ENCODE data around the gene TMEM221. TPM values are rescaled to one million over a fixed set of nuclear protein-coding genes. Genes with fewer than 3 reads are reported as not detected.

TMEM221 gene
- polyA plus RNA-seq, 3 donors from 2014 or later = 0.24 TPM; not detected in 2

DNA sequence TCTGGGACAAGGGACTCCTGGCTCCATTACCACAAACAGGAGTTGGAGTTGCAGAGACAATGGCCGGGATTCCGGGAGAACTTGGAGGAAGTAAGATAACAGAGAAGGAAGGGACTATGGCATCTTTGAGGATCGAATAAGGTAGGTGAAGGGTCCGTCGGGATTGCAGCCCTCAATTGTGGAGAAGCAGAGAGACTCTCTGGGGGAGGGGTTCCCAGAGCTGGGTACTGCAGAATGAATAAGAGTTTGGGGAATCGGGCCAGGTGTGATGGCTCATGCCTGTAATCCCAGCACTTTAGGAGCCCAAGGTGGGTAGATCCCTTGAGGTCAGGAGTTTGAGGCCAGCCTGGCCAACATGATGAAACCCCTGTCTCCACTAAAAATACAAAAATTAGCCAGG, 46.8 kb downstream of the TMEM221 start:
- H3K27ac Mint-ChIP-seq = no peak overlapping the region

GRCh38 chr19:17398902-17399527, 49.5 kb downstream of the TMEM221 start:
- no peaks in the 10 kb centered on the region for H3K9me3 Mint-ChIP-seq
- H3K4me3 Mint-ChIP-seq = no peak overlapping the region
- peaks cover 17 to 24% of the 10 kb centered on the region in 2 donors for H3K4me1 Mint-ChIP-seq
- no peak for DNase-seq
- peaks cover 0 to 2% (median 0%) of the 10 kb centered on the region in 3 donors for H3K27me3 Mint-ChIP-seq (ENCODE audit: low read depth in 3 of 3)
- peak overlapping the region in 1 of 6 donors; percentile 40 for H3K27ac Mint-ChIP-seq
- peaks cover 0 to 8% (median 3%) of the 10 kb centered on the region in 3 donors for H3K36me3 Mint-ChIP-seq

More for the DNA sequence above, 46.8 kb downstream of the TMEM221 start:
- Mint-ChIP-seq H3K9me3 (no peaks in the 10 kb centered on the region), H3K4me3 (no peak overlapping the region), H3K27me3 (ENCODE audit: low read depth in 3 of 3) (peaks cover 4% of the 10 kb centered on the region in 3 donors), H3K4me1 (peaks cover 38 to 40% of the 10 kb centered on the region in 2 donors), H3K36me3 (peaks cover 0 to 8% (median 3%) of the 10 kb centered on the region in 3 donors)
- no peak for DNase-seq

DNA sequence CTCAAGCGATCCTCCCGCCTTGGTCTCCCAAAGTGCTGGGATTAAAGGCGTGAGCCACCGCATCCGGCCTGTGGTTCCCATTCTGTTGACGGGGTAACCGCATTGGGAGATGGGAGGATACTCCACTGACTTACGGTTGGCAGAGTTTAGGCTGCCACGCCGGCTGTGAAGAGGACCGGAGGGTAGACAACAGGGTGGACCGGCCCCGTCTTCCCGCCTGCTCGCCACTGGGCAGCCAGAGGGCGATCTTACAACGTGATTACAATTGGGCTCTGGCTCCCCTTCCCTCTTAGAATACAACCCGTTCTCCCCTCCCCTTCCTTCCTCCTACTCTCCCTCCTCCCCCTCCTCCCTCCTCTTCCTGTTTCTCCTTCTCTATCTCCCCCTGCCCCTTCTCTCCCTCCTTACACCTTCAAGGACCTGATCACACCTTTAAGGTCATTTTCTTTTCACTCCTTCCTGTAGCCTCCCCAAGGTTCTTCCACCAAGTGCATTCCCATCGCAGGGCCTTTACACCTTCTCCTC, 53.5 kb downstream of the TMEM221 start:
- Mint-ChIP-seq H3K27me3 (ENCODE audit: low read depth in 3 of 3) (peaks cover 0 to 7% (median 0%) of the 10 kb centered on the region in 3 donors), H3K9me3 (no peaks in the 10 kb centered on the region), H3K27ac (peak overlapping the region in 3 of 6 donors; percentile 44 to 73 (median 53)), H3K4me1 (peaks cover 14 to 26% of the 10 kb centered on the region in 2 donors), H3K36me3 (no peaks in the 10 kb centered on the region), H3K4me3 (peak overlapping the region in 1 of 5 donors; percentile 21)
- peak; percentile 32 to 52 (median 42) for DNase-seq

DNA sequence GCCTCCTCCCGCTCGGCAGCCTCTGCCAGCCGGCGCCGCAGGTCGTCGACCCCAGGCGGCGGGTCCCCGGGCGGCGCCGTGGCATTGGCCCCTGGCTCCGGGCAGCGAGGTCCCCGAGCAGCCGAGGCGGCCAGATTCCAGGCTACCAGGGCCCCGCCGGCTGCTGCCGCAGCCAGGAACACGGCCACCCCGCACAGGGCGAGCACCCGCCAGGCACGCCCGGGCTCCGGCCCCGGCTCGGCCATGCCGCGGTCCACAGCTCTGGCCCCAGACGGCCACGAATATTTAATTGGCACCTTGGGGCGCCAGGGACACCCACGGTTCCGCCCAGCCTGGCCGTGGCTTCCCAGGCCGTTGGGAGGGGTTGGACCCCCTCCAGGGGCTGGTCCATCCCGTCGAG, 54.6 kb downstream of the TMEM221 start, which contains the start of gene CCDC194:
TSS of gene CCDC194 (minus strand) at position 283 of the 400 bp plus-strand sequence. CDS start at position 245, 38 bp downstream.
- H3K4me3 Mint-ChIP-seq = peak within 1 kb of the TSS in 1 of 5 donors; percentile 21
- H3K36me3 Mint-ChIP-seq = no peaks in the 10 kb centered on the region
- H3K9me3 Mint-ChIP-seq = no peaks in the 10 kb centered on the region
- peak within 1 kb of the TSS in 3 of 6 donors; percentile 44 to 73 (median 53) for H3K27ac Mint-ChIP-seq
- peaks cover 0 to 7% (median 0%) of the 10 kb centered on the region in 3 donors for H3K27me3 Mint-ChIP-seq (ENCODE audit: low read depth in 3 of 3)
- DNase-seq = no peak
- H3K4me1 Mint-ChIP-seq = peaks cover 14 to 26% of the 10 kb centered on the region in 2 donors

- Mint-ChIP-seq H3K27me3 (ENCODE audit: low read depth in 3 of 3) (peaks cover 0 to 7% (median 0%) of the 10 kb centered on the region in 3 donors), H3K4me3 (no peak overlapping the region), H3K4me1 (peaks cover 14 to 26% of the 10 kb centered on the region in 2 donors), H3K36me3 (no peaks in the 10 kb centered on the region), H3K27ac (no peak overlapping the region), H3K9me3 (no peaks in the 10 kb centered on the region)
- no peak for DNase-seq
Measured at GRCh38 chr19:17393002-17393401, 55.5 kb downstream of the TMEM221 start.

DNA sequence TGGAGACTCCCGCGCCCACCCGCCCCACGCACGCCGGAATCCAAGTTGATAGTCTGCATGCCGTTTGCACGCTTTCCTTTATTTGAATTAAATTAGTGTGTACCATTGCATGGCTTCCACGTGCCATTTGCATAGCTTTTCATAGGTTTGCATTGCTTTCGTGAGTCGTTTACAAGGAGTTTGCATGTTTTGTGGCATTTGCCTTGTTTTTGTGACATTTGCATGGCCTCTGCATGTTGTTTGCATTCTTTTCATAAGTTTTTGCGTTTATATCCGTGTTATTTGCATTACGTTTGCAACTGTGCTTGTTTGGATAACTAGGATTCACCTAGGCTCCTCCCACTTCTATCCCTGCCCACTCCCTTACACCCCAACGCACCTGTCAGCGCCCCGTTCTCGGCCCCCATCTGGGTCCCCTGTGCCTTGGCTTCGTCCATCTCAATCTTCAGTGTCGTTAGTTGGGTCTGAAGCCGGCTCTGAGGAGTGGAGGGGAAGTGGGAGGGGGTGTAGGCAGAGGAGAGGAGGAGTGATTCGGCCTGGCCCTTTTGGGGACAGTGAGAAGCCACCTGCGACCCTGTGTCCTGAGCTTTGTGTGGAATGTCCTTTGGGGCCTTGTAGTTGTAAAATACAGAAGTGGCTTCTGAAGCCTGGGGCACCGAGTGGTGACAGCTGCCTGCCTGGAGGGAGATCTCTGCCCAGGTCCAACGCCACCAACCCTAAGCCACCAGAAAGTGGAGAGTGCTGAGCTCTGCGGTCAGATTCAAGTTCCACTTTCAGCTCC, 56.9 kb downstream of the TMEM221 start:
- no peak for DNase-seq
- Mint-ChIP-seq H3K9me3 (no peaks in the 10 kb centered on the region), H3K4me1 (peaks cover 14 to 26% of the 10 kb centered on the region in 2 donors), H3K36me3 (no peaks in the 10 kb centered on the region), H3K27me3 (ENCODE audit: low read depth in 3 of 3) (peaks cover 0 to 7% (median 0%) of the 10 kb centered on the region in 3 donors), H3K27ac (peak overlapping the region in 4 of 6 donors; percentile 35 to 69 (median 57)), H3K4me3 (peak overlapping the region; percentile 70 to 82 (median 80))

GRCh38 chr19:17390665-17391370, 57.6 kb downstream of the TMEM221 start:
- peak; percentile 83 to 86 (median 85) for DNase-seq
- peak overlapping the region; percentile 85 to 90 (median 87) for H3K4me3 Mint-ChIP-seq
- peaks cover 14 to 26% of the 10 kb centered on the region in 2 donors for H3K4me1 Mint-ChIP-seq
- peak overlapping the region in 2 of 6 donors; percentile 13 to 65 for H3K27ac Mint-ChIP-seq
- no peaks in the 10 kb centered on the region for H3K36me3 Mint-ChIP-seq
- peaks cover 0 to 7% (median 0%) of the 10 kb centered on the region in 3 donors for H3K27me3 Mint-ChIP-seq (ENCODE audit: low read depth in 3 of 3)
- H3K9me3 Mint-ChIP-seq = no peaks in the 10 kb centered on the region

DNA sequence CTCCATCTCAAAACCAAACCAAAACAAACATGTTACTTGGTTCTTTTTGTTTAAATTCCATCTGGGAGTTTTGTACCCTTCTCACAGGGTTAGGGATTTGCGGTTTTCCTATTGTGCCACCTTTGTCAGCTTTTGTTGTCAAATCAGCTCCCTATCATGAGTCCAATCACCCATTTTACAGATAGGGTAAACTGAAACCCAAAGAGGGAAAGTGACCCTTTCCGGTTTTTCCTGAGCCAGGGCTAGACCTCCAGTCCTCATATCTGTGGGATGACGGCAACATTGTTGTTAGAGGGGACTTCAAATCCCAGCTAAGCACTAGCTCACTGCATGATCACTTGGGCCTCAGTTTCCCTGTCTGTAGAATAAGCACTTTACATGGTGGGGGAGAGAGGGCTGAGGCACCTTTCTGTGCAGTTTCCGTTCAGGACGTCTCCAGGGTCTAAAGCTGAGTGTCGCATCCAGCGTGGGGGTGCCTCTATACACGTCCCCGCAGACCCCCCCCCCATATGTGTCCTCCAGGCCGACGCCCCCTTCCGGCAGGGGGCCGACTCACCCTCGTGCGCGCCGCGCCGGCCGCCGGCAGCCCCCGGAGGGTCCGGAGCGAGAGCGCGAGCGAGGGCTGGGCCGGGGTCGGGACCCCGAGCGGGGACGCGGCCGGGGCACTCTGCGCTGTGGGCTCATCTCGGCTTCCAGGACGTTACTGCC, 58.4 kb downstream of the TMEM221 start:
- Mint-ChIP-seq H3K36me3 (no peaks in the 10 kb centered on the region), H3K27me3 (ENCODE audit: low read depth in 3 of 3) (peaks cover 0 to 7% (median 0%) of the 10 kb centered on the region in 3 donors), H3K4me3 (peak overlapping the region; percentile 19 to 88 (median 52)), H3K9me3 (no peaks in the 10 kb centered on the region), H3K27ac (no peak overlapping the region), H3K4me1 (peaks cover 14 to 24% of the 10 kb centered on the region in 2 donors)
- DNase-seq = no peak

GRCh38 chr19:17389288-17389687, 59.2 kb downstream of the TMEM221 start:
- no peaks in the 10 kb centered on the region for H3K36me3 Mint-ChIP-seq
- no peak for DNase-seq
- peaks cover 0 to 7% (median 0%) of the 10 kb centered on the region in 3 donors for H3K27me3 Mint-ChIP-seq (ENCODE audit: low read depth in 3 of 3)
- no peak overlapping the region for H3K27ac Mint-ChIP-seq
- peaks cover 14 to 18% of the 10 kb centered on the region in 2 donors for H3K4me1 Mint-ChIP-seq
- no peaks in the 10 kb centered on the region for H3K9me3 Mint-ChIP-seq
- peak overlapping the region in 2 of 5 donors; percentile 52 to 54 for H3K4me3 Mint-ChIP-seq

DNA sequence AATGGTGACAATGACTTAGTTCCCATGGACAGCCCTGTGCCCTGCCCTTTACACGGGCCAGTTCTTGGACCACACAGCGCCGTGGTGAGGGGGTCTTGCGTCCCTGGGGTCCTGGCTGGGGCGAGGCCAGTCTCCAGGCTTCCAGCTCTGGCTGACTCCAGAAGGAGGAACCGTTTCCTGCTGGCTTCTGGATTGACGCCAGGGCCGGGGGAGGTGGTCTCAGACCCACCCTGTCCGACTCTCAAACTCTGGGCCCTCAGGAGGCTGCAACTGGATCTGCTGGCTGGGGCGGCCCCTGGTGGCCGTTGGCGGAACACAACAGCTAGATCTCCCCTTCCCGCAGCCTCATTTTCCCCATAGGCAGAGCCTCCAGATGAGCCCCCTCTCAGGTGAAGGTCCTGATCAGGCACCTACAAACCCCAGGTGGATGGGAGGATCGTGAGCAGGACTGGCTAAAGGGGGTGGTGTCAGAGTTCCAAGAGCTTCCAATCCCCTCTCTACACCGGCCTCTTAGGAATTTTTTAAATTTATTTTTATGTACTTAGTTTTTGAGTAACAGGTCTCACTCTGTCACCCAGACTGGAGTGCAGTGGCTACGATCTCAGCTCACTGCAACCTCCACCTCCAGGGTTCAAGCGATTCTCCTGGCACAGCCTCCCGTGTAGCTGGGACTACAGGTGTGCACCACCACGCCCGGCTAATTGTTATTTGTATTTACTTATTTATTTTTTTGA, 62.4 kb downstream of the TMEM221 start:
- DNase-seq = peak; percentile 46 to 51 (median 46)
- peaks cover 10 to 12% of the 10 kb centered on the region in 2 donors for H3K4me1 Mint-ChIP-seq
- no peaks in the 10 kb centered on the region for H3K9me3 Mint-ChIP-seq
- H3K27me3 Mint-ChIP-seq (ENCODE audit: low read depth in 3 of 3) = peaks cover 0 to 2% (median 0%) of the 10 kb centered on the region in 3 donors
- H3K4me3 Mint-ChIP-seq = no peak overlapping the region
- H3K27ac Mint-ChIP-seq = no peak overlapping the region
- no peaks in the 10 kb centered on the region for H3K36me3 Mint-ChIP-seq
